Caki2 (cell line): ENCODE data around the gene FBXW10B. TPM values are rescaled to one million over a fixed set of nuclear protein-coding genes. Genes with fewer than 3 reads are reported as not detected.
"Not testable (repeated sequence)": the region's sequence is repeated elsewhere in the genome, so short reads cannot be mapped to it uniquely, and the experiment has no call there.

Experiments
- DNase-seq: peaks from one replicate; pipeline ENCODE4 v3.0.0-alpha.2; 2015; ENCODE audit warnings: low read depth
- in situ Hi-C: cut with HindIII; loops from 2 replicates; pipeline ENCODE4 v1.10.0; 2016; ENCODE audit warnings: low sequenced_read_pairs, low pct_unique_long_range_greater_than_20kb, mixed read lengths
- total RNA-seq: library from RNA; depleted of rRNA; stranded (reverse); fragments of >200 nt; shearing (Covaris generic); gene quantifications from 2 replicates; pipeline ENCODE4 v1.2.3, GENCODE V29; 2014; ENCODE audit warnings: low replicate concordance; rRNA removed

Gene FBXW10B
- total RNA-seq, 1 experiment from 2014 or later: 5.7 TPM

DNA sequence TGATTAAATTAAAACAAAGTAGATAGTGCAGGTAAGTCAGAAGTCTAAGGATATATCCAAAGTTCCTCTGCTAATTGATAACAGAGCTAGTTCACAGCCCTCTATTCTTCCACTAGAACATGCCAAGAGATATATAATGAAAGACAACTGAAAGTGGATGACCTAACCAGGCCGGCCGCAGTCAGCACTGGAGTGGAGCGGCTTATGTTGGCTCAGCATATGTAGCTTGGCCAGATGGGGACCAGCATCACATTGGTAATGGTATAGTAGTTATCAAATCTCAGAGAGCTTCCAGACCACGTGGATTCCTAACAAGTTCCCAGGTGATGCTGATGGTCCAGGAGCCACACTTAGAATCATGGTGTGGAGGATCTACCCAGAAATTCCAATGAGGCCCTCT is 38.0 kb downstream of the FBXW10B start:
- in situ Hi-C loops, DNase-seq: not testable (repeated sequence)

DNA sequence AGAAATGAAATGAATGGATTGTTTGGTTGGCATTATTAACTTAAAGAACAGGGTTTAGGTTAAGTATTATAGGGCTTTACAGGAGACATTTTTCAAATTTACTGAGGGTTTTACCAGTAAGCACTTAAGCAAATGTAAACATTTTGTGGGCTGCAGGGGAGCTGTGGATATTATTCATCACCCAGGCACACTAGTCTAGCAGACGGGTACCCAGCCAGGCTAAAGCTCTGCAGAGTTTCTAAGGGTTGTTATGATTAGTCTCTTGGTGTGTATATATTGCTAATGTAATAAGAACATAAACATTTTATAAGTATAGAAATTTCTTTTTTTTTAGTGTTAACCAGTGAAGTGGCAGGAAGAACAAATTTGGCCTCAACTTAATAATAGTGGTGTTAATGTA is 42.7 kb downstream of the FBXW10B start:
- in situ Hi-C loops, DNase-seq: not testable (repeated sequence)

DNA sequence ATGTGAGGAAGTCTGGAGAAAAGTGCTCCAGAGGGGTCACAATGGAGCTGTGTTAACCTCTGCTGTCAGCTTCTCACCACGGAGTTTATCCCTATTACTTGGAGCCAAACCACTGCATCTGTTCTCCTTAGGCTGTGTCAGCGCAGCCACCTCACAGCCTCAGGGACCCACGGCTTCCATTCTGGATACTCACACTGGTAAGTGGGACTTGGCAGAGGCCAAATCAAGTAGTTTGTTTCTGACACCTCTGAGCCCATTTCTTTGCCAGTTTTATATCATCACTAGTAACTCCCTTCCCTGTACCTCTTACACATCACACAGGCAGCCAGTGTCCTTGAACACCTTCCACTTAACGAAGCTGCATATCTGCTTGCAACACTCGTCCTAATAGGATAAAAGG is 44.8 kb downstream of the FBXW10B start:
- in situ Hi-C loops: not testable (repeated sequence)

GRCh38 chr17:15573870-15574269 is 45.6 kb downstream of the FBXW10B start:
- DNase-seq, in situ Hi-C loops: not testable (repeated sequence)

More for the DNA sequence above, 44.8 kb downstream of the FBXW10B start:
- DNase-seq: not testable (repeated sequence)

Other genes with a start within 250 kb of the FBXW10B start
- 1.7 TPM in 1 of 2 replicates, not detected in the other for gene CDRT4, start 152.1 kb downstream of the FBXW10B start, total RNA-seq
- 9.2 and 14.7 TPM in 2 replicates for gene TVP23C, start 56.2 kb downstream of the FBXW10B start, total RNA-seq
- gene TRIM16, start 64.6 kb upstream of the FBXW10B start, total RNA-seq: 279 and 345 TPM in 2 replicates
- 11.7 and 19.2 TPM in 2 replicates for gene ZNF286A, start 80.0 kb upstream of the FBXW10B start, total RNA-seq
- gene TBC1D26, start 112.6 kb upstream of the FBXW10B start, total RNA-seq: not detected in 2 replicates